HG02798 (cell line): Measurements from ENCODE around the gene BAZ2A.

ENCODE experiments used
- ATAC-seq: cut with Tn5 transposase; IDR thresholded peaks from one replicate; pipeline ENCODE4 v1.9.1; 2021; ENCODE audit warnings: mild to moderate bottlenecking; ENCODE audit not compliant: unreplicated experiment, poor library complexity

The BAZ2A gene

GRCh38 chr12:56635806-56636674 lies 5.9 kb upstream of the BAZ2A start:
- ATAC-seq: peak; percentile 50

GRCh38 chr12:56634837-56635791 lies 5.0 kb upstream of the BAZ2A start:
- peak; percentile 34 for ATAC-seq

GRCh38 chr12:56634242-56634836 lies 4.2 kb upstream of the BAZ2A start:
- ATAC-seq: no peak

DNA sequence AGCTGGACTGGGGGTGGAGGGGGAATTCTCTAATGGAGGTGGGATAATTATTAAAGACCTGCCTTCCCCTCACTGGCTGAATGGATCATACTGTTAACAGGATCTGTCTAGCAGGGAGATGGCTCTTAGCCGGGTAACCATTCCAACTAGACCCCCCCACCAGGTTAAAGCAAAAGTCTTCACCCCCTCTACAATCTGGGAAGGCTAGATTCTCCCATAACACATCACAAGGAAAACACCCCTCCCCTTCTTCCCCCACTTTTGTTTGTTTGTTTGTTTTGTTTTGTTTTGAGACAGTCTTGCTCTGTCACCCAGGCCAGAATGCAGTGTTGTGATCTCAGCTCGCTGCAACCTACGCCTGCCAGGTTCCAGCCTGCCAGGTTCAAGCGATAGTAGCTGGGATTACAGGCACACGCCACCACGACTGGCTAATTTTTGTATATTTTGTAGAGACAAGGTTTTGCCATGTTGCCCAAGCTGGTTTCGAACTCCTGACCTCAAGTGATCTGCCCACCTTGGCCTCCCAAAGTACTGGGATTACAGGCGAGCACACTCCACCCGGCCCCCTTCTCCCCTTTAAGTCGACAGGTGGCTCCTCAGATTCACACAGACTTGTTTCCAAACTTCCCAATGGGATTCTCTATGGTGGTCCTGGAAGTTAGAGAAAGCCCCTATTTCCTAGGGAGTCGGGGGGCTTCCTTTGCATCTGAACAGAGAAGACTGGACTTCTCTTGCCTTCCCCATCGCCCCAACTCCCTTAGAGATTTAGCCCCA lies 3.5 kb upstream of the BAZ2A start:
- ATAC-seq: no peak

DNA sequence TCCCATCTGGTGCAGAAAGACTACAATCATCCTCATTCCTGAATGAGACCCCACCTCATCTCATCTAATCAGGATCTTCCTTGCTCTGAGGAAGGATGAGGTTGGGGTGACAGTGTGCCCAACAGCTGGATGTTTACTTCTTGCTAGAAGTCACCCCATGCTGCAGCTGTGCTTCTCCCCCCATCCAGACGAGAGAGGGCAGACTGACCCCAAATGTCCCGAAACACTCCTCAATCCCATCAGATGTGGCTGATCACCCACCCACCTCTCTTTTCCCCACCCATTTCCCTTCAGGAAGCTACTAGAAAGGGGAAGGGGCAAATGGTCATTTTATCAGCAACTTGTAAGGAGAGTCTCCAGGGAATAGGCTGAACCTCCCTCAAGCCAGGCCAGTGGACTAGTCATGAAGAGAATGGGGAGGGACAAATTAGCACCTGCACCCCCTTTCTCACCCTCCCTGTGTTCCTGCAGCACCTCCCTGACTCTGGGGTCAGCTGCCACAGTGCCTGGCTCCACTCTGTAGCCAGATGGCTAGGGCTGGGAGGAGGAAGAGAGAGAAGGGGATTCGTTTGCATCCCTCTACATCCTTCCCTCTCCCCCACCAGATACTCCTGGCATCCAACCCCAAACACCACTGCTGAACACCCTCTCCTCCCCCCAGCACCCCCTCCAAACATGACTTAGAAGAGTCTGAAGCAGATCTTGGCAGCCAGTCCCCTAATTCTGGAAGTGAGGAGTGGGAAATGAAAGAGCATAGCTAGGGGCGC lies 2.8 kb upstream of the BAZ2A start:
- ATAC-seq: no peak

DNA sequence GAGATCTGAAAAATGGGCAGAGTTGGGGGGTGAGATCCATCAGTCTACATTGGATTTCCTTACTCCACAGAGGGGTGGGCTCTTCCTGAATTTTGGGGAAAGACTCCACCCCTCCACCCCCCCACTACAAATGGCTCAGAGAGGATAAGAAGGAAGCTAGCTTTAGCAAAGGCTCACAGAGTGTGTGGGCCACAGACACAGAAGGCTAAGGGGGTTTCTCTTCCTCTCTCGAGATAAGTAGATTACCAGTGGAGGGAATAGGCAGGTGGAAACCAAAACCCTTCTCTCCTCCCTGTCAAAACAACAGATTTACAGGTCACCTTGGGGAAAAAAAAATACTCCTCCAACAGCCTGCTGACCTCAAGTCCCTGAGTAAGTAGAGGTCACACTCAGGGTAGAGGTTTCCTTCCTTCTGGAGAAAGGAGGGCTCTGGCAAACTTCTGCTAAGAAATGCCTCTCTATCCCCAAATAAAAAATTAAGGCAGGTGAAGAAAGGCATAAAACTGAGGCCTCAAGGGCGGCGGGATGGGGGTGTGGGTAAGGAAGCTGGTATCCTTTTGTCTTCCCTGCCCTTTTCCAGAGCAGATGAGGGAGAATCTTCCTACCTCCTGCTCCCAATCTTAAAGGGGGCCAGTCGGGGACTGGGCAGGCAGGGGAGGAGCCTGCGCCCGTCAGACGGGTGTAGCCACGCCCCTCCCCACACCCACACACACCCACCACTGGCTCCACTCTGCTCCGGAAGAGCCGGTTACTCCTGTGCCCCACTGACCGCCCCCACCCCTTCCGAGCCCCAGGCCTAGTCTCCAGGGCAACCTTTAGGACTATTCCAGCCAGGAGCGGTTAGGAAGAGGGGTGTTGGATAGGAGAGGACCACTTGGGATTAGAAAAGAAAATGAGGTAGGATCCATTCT lies 1.9 kb upstream of the BAZ2A start:
- peak; percentile 31 for ATAC-seq

DNA sequence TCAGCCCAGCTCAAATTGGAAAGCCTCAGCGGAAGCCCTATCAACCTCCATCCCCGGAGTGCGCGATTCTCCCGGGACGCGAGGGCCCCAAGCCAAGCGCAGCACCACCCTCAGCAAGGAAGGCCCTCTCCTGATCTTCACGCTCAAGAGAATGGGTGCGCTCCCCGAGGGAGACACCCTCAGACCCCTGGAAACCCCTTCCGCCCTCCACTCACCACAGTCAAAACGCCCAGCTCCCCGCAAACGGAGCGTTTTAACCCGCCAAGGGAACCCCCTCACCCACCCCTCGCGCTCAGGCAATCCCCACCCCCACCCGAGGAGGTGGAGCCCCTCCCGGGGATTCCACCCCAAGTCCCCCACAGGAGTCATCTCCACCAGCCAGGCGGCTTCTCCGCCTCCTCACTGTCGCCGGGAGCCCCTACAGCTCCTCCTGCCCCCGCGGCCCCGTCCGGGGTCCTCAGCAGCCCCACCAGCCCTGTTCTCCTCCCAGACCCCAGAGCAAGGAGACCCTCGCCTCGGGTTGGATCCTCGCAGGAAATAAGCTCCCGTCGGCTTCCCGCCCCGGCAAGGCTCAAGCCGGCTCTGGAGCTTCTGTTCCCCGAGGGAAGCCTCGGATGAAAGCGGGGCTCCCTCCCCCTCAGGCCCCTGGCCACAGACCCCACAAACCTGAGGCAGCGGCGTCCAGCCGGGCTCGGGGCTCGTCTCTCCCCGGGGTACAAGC lies 507 bp downstream of the BAZ2A start:
- peak; percentile 0 for ATAC-seq

DNA sequence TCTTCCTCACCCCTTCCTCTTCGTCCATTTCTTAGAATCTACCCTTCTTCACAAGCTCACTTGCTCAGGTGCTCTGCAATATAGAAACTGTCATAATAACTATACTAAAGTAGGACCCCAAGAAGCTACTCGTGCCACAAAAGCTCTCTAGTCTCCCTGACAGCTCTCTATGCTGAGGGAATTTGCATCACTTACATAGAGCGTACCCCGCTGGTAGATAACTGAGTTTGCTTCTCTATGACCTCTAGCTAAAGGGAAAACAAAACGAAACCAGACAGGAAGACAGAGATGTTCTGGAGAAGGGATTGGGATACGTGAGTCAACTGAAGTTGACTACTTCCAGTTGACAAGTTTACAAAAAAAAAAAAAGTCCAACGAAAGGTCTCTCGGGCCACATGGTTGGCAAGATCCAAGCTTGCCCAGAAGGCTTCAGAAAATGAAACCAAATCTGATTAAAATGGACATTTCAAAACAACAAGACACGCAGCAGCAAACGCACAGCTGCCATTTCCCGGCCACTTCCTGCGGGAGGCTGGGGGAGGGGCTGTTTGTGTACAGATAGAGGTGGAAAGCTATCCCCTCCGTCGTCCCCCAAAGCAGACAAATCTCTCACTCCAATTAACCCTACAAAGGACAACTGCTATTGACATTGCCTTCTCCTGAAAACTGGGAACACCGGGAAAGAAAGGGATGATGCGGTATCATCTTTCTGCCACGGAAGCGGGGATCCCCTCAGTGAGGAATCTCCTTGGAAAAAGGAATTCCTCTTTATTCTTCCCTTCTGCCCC lies 1.3 kb downstream of the BAZ2A start:
- ATAC-seq: no peak

- ATAC-seq: no peak
These were observed 3.4 kb downstream of the BAZ2A start for GRCh38 chr12:56626701-56627100.

DNA sequence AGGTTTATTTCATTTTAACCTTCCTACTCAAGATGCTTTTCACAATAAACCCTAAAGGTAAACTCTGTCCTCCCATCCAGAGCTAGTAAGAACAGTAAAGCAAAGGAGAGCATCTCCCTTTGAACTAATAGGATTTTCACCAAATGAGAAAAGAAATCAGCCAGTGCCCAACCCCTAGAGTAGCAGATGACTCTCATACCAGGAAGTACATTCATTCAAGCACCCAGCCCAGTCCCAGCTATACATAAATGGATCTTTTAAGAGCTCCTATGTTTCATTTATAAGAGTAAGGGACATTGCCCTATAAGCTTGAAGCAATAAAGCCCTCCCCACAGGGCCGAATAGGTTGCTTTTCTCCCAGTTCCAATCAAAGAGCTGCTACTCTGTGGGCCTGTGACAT lies 7.6 kb downstream of the BAZ2A start:
- ATAC-seq: no peak

DNA sequence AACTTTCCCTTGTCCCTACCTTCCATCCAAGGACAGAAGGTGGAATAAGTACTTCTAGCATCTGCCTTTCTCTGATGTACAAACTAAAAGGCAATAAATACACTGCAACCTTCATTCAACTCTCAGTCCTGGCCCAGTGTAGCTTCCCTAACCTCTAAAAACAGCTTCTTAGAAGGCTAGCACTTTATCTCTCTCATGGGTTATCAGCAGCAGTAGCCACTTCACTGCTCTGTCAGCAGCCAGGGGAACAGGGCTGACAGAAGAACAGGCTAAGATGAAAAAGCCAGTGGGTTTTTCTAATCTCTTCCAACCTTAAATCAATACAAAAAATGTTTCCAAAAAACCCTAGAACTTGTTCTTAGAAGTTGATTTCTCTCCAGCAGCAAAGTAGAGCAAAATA lies 13.2 kb downstream of the BAZ2A start:
- ATAC-seq: no peak

GRCh38 chr12:56616244-56616643 lies 13.9 kb downstream of the BAZ2A start:
- ATAC-seq: no peak

DNA sequence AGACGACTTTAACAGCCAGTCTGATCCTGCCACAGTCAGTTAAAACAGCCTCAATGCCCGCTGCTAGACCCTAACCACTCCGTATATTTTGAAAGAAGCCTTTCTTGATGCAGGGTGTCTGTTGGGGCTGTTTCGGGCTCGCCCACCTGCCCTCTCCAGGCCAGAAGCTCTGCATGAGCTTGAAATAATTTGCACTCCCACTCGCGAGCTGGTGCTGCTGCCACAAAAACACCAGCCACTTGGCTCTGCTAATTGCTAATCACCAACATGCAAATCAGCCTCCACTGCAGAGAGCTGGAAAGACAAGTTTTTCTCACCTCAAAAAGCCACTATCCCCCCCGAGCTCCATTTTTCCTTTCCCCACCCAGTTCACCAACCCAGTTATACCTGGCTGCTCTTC lies 15.5 kb downstream of the BAZ2A start:
- ATAC-seq: no peak

GRCh38 chr12:56604355-56604754 lies 25.8 kb downstream of the BAZ2A start:
- ATAC-seq: no peak

- no peak for ATAC-seq
These were observed 27.9 kb downstream of the BAZ2A start for GRCh38 chr12:56602239-56602638.

DNA sequence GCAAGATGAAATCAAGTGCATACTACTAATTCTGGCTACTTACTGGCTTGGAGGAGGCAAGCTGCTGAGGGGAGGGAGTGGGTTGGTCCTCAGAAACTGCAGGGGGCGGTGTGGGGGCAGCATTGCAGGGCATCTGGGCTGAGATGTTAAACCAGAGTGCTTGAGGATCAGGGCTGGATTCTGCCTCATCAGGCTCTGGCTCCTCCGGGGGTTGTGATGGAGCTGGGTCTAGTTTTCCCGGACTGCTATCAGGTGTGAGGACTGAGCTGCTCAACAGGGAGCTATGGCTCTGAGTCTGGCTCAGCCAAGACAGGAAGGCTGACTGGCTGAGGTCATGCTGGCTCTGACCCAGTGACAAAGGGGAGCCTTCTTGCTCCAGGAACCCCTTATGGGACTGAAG lies 28.6 kb downstream of the BAZ2A start:
- no peak for ATAC-seq

DNA sequence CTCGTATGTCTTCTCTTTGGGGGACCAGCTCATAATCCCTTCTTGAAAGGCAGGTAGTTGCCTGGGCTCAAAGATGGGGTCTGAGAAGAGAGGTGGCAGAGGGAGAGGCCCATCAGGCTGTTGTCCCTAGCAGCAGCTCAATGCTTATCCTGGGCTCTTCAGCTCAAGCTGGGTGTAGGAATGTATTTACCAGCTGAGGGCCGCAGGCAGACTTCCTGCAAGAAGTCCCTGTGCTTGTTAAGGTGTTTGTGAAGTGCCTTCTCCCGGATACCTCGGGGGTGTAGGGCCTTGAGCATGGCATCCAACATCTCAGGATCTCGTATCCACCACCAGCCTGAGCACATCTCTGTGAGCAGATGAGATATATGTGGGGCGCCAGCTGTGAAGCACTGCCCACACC lies 29.4 kb downstream of the BAZ2A start:
- ATAC-seq: no peak
